NCI-H82 treated with DMSO at 0.1 percent for 48 hours (cell line): Measurements from ENCODE around the gene FAHD2A.
"Not testable (repeated sequence)": the region's sequence is repeated elsewhere in the genome, so short reads cannot be mapped to it uniquely, and the experiment has no call there.

Experiments
- DNase-seq: peaks from one replicate; lab custom pipeline; 2025; ENCODE audit not compliant: unreplicated experiment; lab: John Stamatoyannopoulos, UW

FAHD2A gene

GRCh38 chr2:95433373-95433772, 30.9 kb downstream of the FAHD2A start:
- DNase-seq = not testable (repeated sequence)

GRCh38 chr2:95433973-95434372, 31.5 kb downstream of the FAHD2A start:
- DNase-seq = not testable (repeated sequence)

GRCh38 chr2:95434507-95435076, 32.1 kb downstream of the FAHD2A start:
- DNase-seq = not testable (repeated sequence)

GRCh38 chr2:95435162-95435871, 32.8 kb downstream of the FAHD2A start:
- DNase-seq = not testable (repeated sequence)

DNA sequence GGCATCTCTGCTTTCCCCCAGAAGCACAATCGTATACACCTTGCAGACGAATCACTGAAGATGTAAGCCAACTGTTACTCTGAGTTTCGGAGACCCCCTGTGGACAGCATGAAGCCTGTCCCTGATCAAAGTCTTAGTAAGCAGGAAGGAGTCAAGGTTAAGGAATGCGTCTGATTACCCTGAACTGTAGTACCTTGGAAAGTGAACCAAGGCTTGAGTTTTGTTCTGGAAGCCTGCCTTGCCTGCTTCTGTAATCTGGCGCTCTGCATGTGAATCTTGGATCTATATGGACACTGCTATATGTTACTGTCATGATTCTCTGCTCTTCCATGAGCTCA, 33.3 kb downstream of the FAHD2A start:
- DNase-seq = not testable (repeated sequence)

DNA sequence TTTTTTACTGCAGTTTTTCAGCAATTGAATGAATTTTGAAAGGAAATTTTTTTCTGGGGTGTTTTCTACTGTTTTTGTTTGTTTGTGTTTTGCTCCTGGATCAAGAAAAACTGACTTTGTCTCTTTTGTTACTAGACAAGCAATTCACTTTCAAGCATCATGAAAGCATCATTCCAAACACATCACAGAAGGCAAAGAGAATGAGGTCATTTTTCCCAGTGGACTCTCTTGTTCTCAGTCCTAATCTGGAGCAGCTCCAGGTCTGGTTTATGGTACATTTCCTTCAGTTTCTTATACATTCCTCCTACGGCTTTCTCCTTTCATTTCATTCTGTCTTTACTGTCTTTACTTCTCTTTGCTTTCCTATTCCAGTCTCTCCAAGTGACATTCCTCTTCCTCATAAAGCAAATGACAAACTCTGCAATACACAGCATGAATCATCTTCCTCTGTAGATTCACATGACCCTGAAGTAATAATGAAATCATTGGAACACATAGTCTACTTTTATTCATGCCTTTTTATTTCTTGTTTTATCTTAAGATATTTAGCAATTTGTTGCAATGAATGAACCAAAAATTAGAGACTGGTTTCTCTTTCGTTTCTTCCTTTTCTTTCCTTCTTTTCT, 40.1 kb downstream of the FAHD2A start:
- not testable (repeated sequence) for DNase-seq

GRCh38 chr2:95445317-95445716, 42.8 kb downstream of the FAHD2A start:
- not testable (repeated sequence) for DNase-seq

DNA sequence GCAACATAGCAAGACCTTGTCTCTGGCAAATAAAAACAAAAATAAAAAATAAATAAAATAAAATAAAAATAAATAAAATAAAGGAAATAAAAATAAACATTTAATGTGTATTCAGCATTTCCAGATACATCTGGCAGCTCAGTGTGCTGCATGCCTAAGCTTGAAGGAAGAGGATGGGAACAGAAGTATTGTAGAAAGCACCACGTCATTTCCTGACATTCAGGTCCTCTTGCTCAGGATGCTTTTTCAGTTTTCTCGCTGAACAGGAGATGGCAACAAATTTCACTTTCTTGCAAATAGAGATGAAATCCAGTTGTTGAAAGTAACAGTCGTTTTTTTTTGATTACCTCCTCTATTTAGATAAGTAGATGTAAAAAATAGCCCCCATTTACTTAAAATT, 60.8 kb downstream of the FAHD2A start:
- not testable (repeated sequence) for DNase-seq
